HEK293 (cell line): ENCODE results near the gene NCCRP1.

Experiments used
- CTCF ChIA-PET: fragments of 350-600 bp; formaldehyde crosslinking; extraction: SDS; loops from one replicate; lab custom pipeline; 2021; ENCODE audit warnings: antibody characterized with exemption; lab: Yijun Ruan, JAX
- POLR2A ChIA-PET: fragments of 300-600 bp; formaldehyde crosslinking; extraction: SDS; loops from one replicate; lab custom pipeline; 2020; ENCODE audit warnings: antibody characterized with exemption, inconsistent platforms; lab: Yijun Ruan, JAX
- H3K27ac ChIP-seq: fragments of 200-500 bp; sonication (Bioruptor generic); 2 replicates; pipeline ENCODE4 v1.5.1; 2014; ENCODE audit warnings: low read depth, low read length, control low read depth, inconsistent platforms; ENCODE audit errors: extremely low read depth
- H3K36me3 ChIP-seq, 2 experiments: fragments of 200-500 bp in 1 of 2; sonication (Bioruptor generic) in 1 of 2; 1 replicate in 1 of 2; 2 replicates in 1 of 2; pipeline ENCODE4 v1.5.1; 2014 to 2017; ENCODE audit warnings: inconsistent platforms in 2 of 2, low read length in 2 of 2; ENCODE audit not compliant: control insufficient read depth in 2 of 2, insufficient read depth in 1 of 2
- H3K4me1 ChIP-seq: fragments of 200-500 bp; sonication (Bioruptor generic); 2 replicates; pipeline ENCODE4 v1.5.1; 2014; ENCODE audit warnings: mild to moderate bottlenecking, low read length, inconsistent platforms; ENCODE audit not compliant: control insufficient read depth, insufficient read depth
- H3K4me3 ChIP-seq: 2 replicates; pipeline ENCODE4 v1.5.1; 2011; ENCODE audit warnings: low read depth, mild to moderate bottlenecking, control low read depth, low read length, moderate library complexity
- H3K9me3 ChIP-seq: fragments of 200-500 bp; sonication (Bioruptor generic); 2 replicates; pipeline ENCODE4 v1.5.1; 2014; ENCODE audit warnings: low read depth, low read length, inconsistent platforms; ENCODE audit not compliant: control insufficient read depth, insufficient read depth
- AEBP2 ChIP-seq: fragments of 450-650 bp; formaldehyde crosslinking; IDR thresholded peaks from 2 replicates; pipeline ENCODE4 v1.5.1; 2016; ENCODE audit warnings: missing biosample characterization, missing genetic modification characterization, borderline replicate concordance
- GLI2 ChIP-seq: fragments of 450-650 bp; formaldehyde crosslinking; IDR thresholded peaks from 2 replicates; pipeline ENCODE4; 2017; ENCODE audit warnings: missing biosample characterization, missing genetic modification characterization, low read depth, borderline replicate concordance
- MYNN ChIP-seq: fragments of 450-650 bp; formaldehyde crosslinking; IDR thresholded peaks from 2 replicates; pipeline ENCODE4 v1.5.1; 2016; ENCODE audit warnings: missing biosample characterization, missing genetic modification characterization, borderline replicate concordance
- PRDM10 ChIP-seq: fragments of 450-650 bp; formaldehyde crosslinking; IDR thresholded peaks from 2 replicates; pipeline ENCODE4 v1.5.1; 2016; ENCODE audit warnings: missing biosample characterization, missing genetic modification characterization
- SALL2 ChIP-seq: fragments of 450-650 bp; formaldehyde crosslinking; IDR thresholded peaks from 2 replicates; pipeline ENCODE4 v1.5.0; 2017; ENCODE audit warnings: missing biosample characterization, mild to moderate bottlenecking, missing genetic modification characterization, borderline replicate concordance
- YY2 ChIP-seq: fragments of 450-650 bp; formaldehyde crosslinking; IDR thresholded peaks from 2 replicates; pipeline ENCODE4 v1.5.1; 2016; ENCODE audit warnings: missing biosample characterization, missing genetic modification characterization
- ZBTB11 ChIP-seq: fragments of 450-650 bp; formaldehyde crosslinking; conservative IDR thresholded peaks from 2 replicates; pipeline ENCODE4 v1.5.1; 2016; ENCODE audit warnings: low read depth, missing biosample characterization, missing genetic modification characterization
- ZBTB17 ChIP-seq: fragments of 450-650 bp; formaldehyde crosslinking; IDR thresholded peaks from 2 replicates; pipeline ENCODE4 v1.5.1; 2016; ENCODE audit warnings: missing biosample characterization, missing genetic modification characterization
- ZFP41 ChIP-seq: fragments of 450-650 bp; formaldehyde crosslinking; IDR thresholded peaks from 2 replicates; pipeline ENCODE4 v1.5.1; 2016; ENCODE audit warnings: missing biosample characterization, missing genetic modification characterization, borderline replicate concordance
- ZNF16 ChIP-seq: fragments of 450-650 bp; formaldehyde crosslinking; IDR thresholded peaks from 2 replicates; pipeline ENCODE4 v1.5.1; 2016; ENCODE audit warnings: low read depth, missing biosample characterization, missing genetic modification characterization
- ZNF175 ChIP-seq: fragments of 450-650 bp; formaldehyde crosslinking; IDR thresholded peaks from 2 replicates; pipeline ENCODE4 v1.5.1; 2016; ENCODE audit warnings: missing biosample characterization, missing genetic modification characterization
- ZNF362 ChIP-seq: fragments of 450-650 bp; formaldehyde crosslinking; IDR thresholded peaks from 2 replicates; pipeline ENCODE4 v1.5.1; 2016; ENCODE audit warnings: missing biosample characterization, missing genetic modification characterization
- ZNF366 ChIP-seq: fragments of 450-650 bp; formaldehyde crosslinking; conservative IDR thresholded peaks from 2 replicates; pipeline ENCODE4 v1.5.1; 2016; ENCODE audit warnings: missing biosample characterization, missing genetic modification characterization
- ZNF658 ChIP-seq: fragments of 450-650 bp; formaldehyde crosslinking; IDR thresholded peaks from 2 replicates; pipeline ENCODE4; 2016; ENCODE audit warnings: missing biosample characterization, missing genetic modification characterization

NCCRP1 gene

GRCh38 chr19:39196860-39197562 lies at the start of gene NCCRP1:
NCCRP1 (plus strand) TSS chr19:39196964; CDS start chr19:39196983, 19 bp downstream.
- Histone ChIP-seq H3K27ac (no peak within 1 kb of the TSS), H3K36me3 (no peaks in the 10 kb centered on the region), H3K4me1 (no peaks in the 10 kb centered on the region), H3K4me3 (no peak within 1 kb of the TSS), H3K9me3 (no peaks in the 10 kb centered on the region)
- no peak for TF ChIP-seq ZFP41 (tag by site-specific recombination)
- TF ChIP-seq ZNF16 (tag by site-specific recombination): no peak
- peak; percentile 32; the same call in 1 of the 2 replicates for TF ChIP-seq YY2 (tag by site-specific recombination)
- TF ChIP-seq ZBTB17 (tag by site-specific recombination): no peak
- no peak for TF ChIP-seq AEBP2
- TF ChIP-seq GLI2 (tag by site-specific recombination): no peak
- TF ChIP-seq MYNN (tag by site-specific recombination): no peak
- TF ChIP-seq ZNF366: peak; percentile 80
- TF ChIP-seq PRDM10 (tag by site-specific recombination): no peak
- no peak for TF ChIP-seq SALL2 (tag by site-specific recombination)
- no peak for TF ChIP-seq ZNF175 (tag by site-specific recombination)
- no peak for TF ChIP-seq ZBTB11 (tag by site-specific recombination)
- ChIA-PET CTCF (interaction anchor here (0.7 to 2.0 kb wide), 3 partner anchors 87 to 157 kb away, joined by 3 to 6 read pairs (median 3); no protein-coding TSS in a partner anchor), POLR2A (interaction anchor here (0.6 kb wide), 1 partner anchor 8 kb away, joined by 7 read pairs; no protein-coding TSS in a partner anchor)

- no peak overlapping the region for H3K27ac ChIP-seq
Measured at GRCh38 chr19:39147480-39147879, 49.3 kb upstream of the NCCRP1 start.

More at GRCh38 chr19:39147480-39147879, 49.3 kb upstream of the NCCRP1 start:
- Histone ChIP-seq H3K9me3 (peaks cover 7% of the 10 kb centered on the region), H3K36me3 (peaks cover 6 to 15% of the 10 kb centered on the region in 2 experiments; a peak in 2 of 3 replicates), H3K4me3 (no peak overlapping the region), H3K4me1 (peaks cover 9% of the 10 kb centered on the region)
- TF ChIP-seq ZNF658 (tag by site-specific recombination) (no peak), ZNF362 (tag by site-specific recombination) (peak; percentile 74; the same call in 1 of the 2 replicates)
- CTCF ChIA-PET: no interaction called here
- POLR2A ChIA-PET: interaction anchor here (0.7 kb wide), 1 partner anchor 242 kb away, joined by 4 read pairs; no protein-coding TSS in a partner anchor
